Stimulated activated naive CD8-positive, alpha-beta T cell treated with anti-CD3 and anti-CD28 coated beads, Interleukin-15, Interleukin-2, amounts not matched to agents 100 U/mL and 50 U/mL, for 24 hours (primary cell): ENCODE measurements around the gene SERPINB8.

Experiments used
- ATAC-seq: fragments of 150-1000 bp; cut with Tn5 transposase; one replicate; pipeline ENCODE4 v1.10.0; 2021
- DNase-seq: peaks from one replicate; pipeline ENCODE4 v3.0.0; 2021

SERPINB8 gene

GRCh38 chr18:64019922-64020756 is 50.3 kb downstream of the SERPINB8 start:
- DNase-seq (no peak), ATAC-seq (no peak)

GRCh38 chr18:64026350-64026749 is 56.5 kb downstream of the SERPINB8 start:
- no peak for ATAC-seq
- no peak for DNase-seq

GRCh38 chr18:64027931-64028695 is 58.2 kb downstream of the SERPINB8 start:
- DNase-seq (no peak), ATAC-seq (no peak)

GRCh38 chr18:64029096-64029495 is 59.2 kb downstream of the SERPINB8 start:
- ATAC-seq (no peak), DNase-seq (no peak)

GRCh38 chr18:64031411-64031810 is 61.5 kb downstream of the SERPINB8 start:
- ATAC-seq (no peak), DNase-seq (no peak)

GRCh38 chr18:64032312-64032711 is 62.4 kb downstream of the SERPINB8 start:
- ATAC-seq = no peak
- DNase-seq = no peak

GRCh38 chr18:64037812-64038414 is 68.0 kb downstream of the SERPINB8 start:
- ATAC-seq (no peak), DNase-seq (no peak)
